NT2/D1 (cell line): ENCODE data around the gene PGS1.

Experiments
- SUZ12 ChIP-seq: IDR thresholded peaks from 2 replicates; pipeline ENCODE4 v1.6.1; 2011; ENCODE audit not compliant: insufficient read length, insufficient read depth; ENCODE audit errors: extremely low read depth
- YY1 ChIP-seq: IDR thresholded peaks from 2 replicates; pipeline ENCODE4 v1.6.1; 2011; ENCODE audit not compliant: insufficient read length, insufficient read depth
- ZNF274 ChIP-seq: IDR thresholded peaks from 2 replicates; pipeline ENCODE4 v1.6.1; 2011; ENCODE audit warnings: mild to moderate bottlenecking, low read depth, low read length

DNA sequence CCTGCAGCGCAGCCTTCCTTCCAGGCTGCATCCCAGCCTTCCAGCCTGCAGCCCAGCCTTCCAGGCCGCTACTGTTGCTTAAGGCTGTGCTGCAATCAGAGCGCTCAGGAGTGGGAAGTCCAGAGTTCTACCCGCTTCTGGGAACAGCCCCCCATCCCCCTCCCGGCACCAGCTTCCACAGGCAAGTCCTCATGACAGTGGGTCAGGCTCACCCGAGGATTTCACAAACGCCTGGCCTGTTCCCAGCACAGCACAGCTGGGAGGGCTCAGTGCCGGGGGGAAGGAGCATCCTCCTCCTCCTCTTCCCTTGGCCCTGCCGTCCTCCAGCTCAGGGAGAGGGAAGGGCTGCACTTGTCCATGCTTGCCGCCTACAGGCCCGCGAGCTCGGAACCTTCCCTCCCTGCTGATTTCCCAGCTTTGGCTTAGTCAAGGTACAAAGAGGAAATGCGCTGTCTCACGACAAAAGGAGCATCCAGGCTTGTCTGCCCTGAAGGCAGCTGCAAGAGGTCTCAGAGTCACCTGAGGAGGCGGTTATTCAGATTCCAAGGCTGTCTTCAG, 26.9 kb upstream of the PGS1 start:
- TF ChIP-seq YY1, result no peak
- no peak for TF ChIP-seq ZNF274
- no peak for TF ChIP-seq SUZ12
